Stimulated activated naive CD8-positive, alpha-beta T cell treated with anti-CD3 and anti-CD28 coated beads, Interleukin-15, Interleukin-2, amounts not matched to agents 100 ng/mL and 50 ng/mL, for 24 hours (primary cell): ENCODE measurements around the gene SERPIND1.
"Not testable (repeated sequence)": the region's sequence is repeated elsewhere in the genome, so short reads cannot be mapped to it uniquely, and the experiment has no call there.

ENCODE experiments used
- H3K27ac Mint-ChIP-seq: one replicate; pipeline ENCODE4 v1.8.0; 2021; ENCODE audit warnings: mild to moderate bottlenecking, mixed read lengths
- H3K27me3 Mint-ChIP-seq: one replicate; pipeline ENCODE4 v1.8.0; 2021; ENCODE audit warnings: mixed read lengths
- H3K36me3 Mint-ChIP-seq: one replicate; pipeline ENCODE4 v1.8.0; 2021; ENCODE audit warnings: low read depth, mixed read lengths
- H3K4me1 Mint-ChIP-seq: one replicate; pipeline ENCODE4 v1.8.0; 2021; ENCODE audit warnings: low read depth, mixed read lengths
- H3K4me3 Mint-ChIP-seq: one replicate; pipeline ENCODE4 v1.8.0; 2021; ENCODE audit warnings: mild to moderate bottlenecking, mixed read lengths
- H3K9me3 Mint-ChIP-seq: one replicate; pipeline ENCODE4 v1.8.0; 2021; ENCODE audit warnings: mixed read lengths

Gene SERPIND1

DNA sequence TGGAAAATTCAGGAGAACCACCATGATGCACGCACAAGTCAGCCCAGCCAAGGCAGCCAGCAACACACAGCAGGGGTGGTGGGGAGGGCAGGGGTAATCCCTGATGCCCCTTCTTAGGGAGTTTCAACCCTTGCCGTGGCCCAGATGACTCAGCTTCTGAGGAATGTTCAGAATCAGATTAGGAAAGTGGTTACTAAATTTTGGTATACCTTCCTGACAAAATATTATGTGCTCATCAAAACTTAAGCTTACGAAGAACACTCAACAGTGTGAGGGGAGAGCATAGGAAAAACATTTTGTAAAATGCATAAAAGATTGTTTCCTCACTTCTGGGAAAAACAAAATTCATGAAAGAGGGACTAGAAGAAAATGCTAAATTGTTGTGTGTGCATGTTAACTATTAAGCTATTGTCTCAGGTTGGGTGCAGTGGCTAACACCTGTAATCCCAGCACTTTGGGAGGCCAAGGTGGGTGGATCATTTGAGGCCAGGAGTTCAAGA lies 32.1 kb downstream of the SERPIND1 start:
- no peak overlapping the region for H3K27ac Mint-ChIP-seq
- H3K27me3 Mint-ChIP-seq: no peaks in the 10 kb centered on the region
- no peaks in the 10 kb centered on the region for H3K9me3 Mint-ChIP-seq
- H3K4me3 Mint-ChIP-seq: no peak overlapping the region
- peaks cover 16% of the 10 kb centered on the region for H3K4me1 Mint-ChIP-seq
- H3K36me3 Mint-ChIP-seq: peaks cover 68% of the 10 kb centered on the region

DNA sequence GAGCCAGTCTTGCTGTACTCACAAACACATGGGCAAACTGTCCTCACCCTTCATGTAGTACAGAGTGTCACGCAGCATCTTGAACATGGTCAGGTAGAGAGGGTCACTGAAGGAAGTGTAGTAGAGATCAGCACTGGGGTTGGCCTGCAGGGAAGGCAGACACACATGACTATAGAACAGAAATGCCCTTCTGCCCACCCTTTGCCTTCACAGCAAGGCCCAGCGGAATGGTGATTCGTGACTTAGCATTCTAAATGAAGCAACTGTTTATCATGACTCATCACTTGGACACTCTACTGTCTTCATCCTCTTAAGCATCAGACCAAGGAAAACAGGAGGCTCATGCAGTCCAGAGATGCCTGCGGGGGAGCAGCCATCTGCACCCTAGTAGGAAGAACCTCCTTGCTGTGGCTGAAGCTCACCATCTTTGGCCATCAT lies 33.4 kb downstream of the SERPIND1 start:
- H3K9me3 Mint-ChIP-seq: no peaks in the 10 kb centered on the region
- peaks cover 22% of the 10 kb centered on the region for H3K4me1 Mint-ChIP-seq
- no peak overlapping the region for H3K4me3 Mint-ChIP-seq
- H3K36me3 Mint-ChIP-seq: peaks cover 72% of the 10 kb centered on the region
- peak overlapping the region; percentile 45 for H3K27ac Mint-ChIP-seq
- no peaks in the 10 kb centered on the region for H3K27me3 Mint-ChIP-seq

DNA sequence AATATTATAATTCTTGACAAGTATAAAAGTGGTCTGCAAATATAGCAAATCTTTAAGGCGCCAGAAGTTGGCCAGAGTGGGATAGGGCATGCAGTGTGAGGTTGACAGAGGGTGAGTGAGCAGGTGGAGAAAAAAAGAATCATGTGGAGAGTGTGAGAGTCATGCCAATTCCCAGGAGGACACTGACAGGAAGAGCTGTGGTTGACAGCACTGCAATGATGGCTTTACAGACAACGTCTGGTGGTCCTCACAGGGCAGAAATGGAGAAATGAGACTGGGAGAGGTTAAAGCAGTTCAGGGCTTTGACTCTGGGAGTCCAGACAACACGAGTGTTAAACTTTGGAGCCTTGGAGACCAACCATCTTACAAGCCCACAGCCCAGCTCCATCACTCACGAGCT lies 34.9 kb downstream of the SERPIND1 start:
- H3K4me1 Mint-ChIP-seq: peaks cover 22% of the 10 kb centered on the region
- no peaks in the 10 kb centered on the region for H3K27me3 Mint-ChIP-seq
- H3K4me3 Mint-ChIP-seq: no peak overlapping the region
- no peaks in the 10 kb centered on the region for H3K9me3 Mint-ChIP-seq
- H3K27ac Mint-ChIP-seq: no peak overlapping the region
- H3K36me3 Mint-ChIP-seq: peaks cover 71% of the 10 kb centered on the region

DNA sequence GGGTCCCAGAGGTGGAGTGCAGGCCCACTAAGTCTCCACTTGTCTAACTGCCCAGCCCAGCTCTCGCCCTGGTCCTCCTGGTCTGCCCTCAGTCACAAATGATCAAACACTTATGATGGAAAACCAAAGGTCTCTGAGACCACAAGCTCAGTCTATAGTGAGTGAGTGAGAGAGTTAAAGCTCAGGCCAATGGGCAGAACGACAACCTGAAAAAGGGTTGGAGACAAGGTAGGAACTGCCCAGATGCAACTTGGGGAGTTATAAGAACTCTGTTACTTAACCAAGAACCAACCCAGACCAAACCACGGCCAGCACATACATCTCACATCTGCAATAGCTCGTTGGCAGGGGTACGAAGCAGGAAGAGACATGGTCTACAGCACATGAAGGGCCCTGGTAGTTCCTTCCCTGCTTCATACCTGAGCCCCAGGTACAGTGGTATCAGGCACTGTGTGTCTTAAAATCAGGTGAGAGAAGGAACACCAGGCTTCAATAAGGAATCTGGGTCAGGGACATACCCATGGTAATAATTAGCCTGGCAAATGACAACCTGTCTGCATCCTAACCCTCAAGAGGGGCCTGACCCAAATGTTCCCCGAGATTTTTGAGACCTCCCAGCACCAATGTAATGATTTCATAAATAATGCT lies 35.7 kb downstream of the SERPIND1 start:
- no peak overlapping the region for H3K27ac Mint-ChIP-seq
- peaks cover 22% of the 10 kb centered on the region for H3K4me1 Mint-ChIP-seq
- peaks cover 68% of the 10 kb centered on the region for H3K36me3 Mint-ChIP-seq
- H3K27me3 Mint-ChIP-seq: no peaks in the 10 kb centered on the region
- no peaks in the 10 kb centered on the region for H3K9me3 Mint-ChIP-seq
- no peak overlapping the region for H3K4me3 Mint-ChIP-seq

DNA sequence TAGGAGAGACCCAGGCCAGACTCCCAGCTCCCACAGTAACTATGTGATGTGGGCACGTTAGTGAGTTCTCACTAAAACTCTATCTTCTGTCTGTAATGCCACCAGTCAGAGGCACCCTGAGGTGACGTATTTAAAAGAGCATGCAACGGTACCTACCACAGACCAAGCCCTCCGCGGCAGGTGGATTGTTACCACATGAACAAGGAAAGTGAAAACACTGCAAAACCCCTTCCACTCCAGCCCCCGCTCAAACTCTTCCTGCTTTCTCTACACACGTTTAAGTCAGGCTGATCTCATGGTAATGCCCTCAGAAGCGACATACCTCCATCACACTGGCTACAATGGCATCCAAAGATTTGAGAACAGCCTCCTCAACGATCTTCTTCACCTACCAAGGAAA lies 36.7 kb downstream of the SERPIND1 start:
- Mint-ChIP-seq H3K4me3 (peak overlapping the region; percentile 22), H3K4me1 (peaks cover 22% of the 10 kb centered on the region), H3K27me3 (no peaks in the 10 kb centered on the region), H3K27ac (peak overlapping the region; percentile 74), H3K9me3 (no peaks in the 10 kb centered on the region), H3K36me3 (peaks cover 65% of the 10 kb centered on the region)

DNA sequence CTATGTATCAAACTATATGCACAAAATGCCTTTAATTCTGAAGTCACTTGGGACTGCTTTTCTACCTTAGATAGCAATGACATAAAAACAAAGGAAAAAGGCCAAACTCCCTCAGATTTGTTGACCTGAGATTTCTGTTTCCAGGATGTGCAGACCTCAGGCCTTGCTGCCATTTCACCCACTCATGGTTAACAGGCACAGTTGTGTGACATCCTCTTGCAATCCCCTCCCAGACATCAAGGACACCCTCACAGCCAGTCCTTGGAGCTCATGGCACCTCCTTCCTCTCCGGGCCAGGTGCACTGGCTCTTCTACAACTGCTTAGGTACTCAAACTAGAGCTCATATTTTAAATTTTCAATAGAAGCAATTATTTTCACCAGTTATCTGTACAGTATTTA lies 37.3 kb downstream of the SERPIND1 start:
- Mint-ChIP-seq H3K27ac (peak overlapping the region; percentile 74), H3K4me1 (peaks cover 17% of the 10 kb centered on the region), H3K9me3 (no peaks in the 10 kb centered on the region), H3K36me3 (peaks cover 61% of the 10 kb centered on the region), H3K27me3 (no peaks in the 10 kb centered on the region), H3K4me3 (no peak overlapping the region)

DNA sequence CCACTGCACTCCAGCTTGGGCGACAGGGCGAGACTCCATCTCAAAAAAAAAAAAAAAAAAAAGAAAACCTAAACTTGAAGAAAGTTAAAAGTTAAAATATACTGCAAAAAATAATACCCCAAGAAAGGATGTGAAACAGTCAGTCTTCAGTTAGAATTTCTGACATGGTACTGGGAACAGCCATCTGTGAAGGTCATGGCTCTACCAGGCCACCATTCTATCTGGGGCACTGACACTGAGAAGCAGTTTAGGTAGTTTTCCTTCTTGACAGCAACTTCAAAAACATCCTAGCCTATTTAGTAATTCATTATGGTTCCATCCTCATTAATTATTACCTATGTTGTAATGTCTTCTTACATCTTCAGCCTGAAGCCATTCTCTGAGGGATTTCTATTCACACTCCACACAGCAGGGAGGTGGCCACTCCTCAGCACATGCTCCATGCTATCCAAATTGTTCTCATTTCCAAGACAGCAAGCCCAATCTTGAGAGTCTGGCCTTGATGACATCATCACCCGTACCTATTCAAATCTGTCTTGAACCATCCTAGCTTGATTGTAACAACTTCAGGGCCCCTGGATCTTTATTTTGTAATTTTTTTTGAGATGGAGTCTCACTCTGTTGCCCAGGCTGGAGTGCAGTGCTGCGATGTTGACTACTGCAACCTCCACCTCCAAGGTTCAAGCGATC lies 38.2 kb downstream of the SERPIND1 start:
- peaks cover 60% of the 10 kb centered on the region for H3K36me3 Mint-ChIP-seq
- peaks cover 16% of the 10 kb centered on the region for H3K4me1 Mint-ChIP-seq
- H3K27ac Mint-ChIP-seq: no peak overlapping the region
- no peaks in the 10 kb centered on the region for H3K27me3 Mint-ChIP-seq
- no peaks in the 10 kb centered on the region for H3K9me3 Mint-ChIP-seq
- H3K4me3 Mint-ChIP-seq: no peak overlapping the region

DNA sequence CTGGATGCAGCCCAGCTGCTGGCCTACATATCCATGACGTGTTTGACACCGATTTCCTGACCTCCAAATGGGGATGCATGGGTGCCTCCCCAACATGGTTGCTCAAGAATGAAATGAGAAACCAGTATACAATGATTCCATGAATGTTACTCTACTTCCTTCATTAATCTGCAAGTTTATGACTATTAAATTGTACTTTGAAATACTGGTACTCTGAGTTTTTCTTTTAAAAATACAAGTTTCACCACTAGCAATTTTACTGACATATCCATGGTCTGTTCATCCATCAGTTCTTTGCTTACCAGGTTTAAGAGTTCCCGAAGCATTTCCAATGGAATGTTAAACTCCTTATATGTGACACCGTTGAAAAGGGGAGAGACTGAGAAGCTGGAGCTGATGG lies 39.1 kb downstream of the SERPIND1 start:
- Mint-ChIP-seq H3K4me1 (peaks cover 16% of the 10 kb centered on the region), H3K27ac (no peak overlapping the region), H3K9me3 (no peaks in the 10 kb centered on the region), H3K36me3 (peaks cover 53% of the 10 kb centered on the region), H3K27me3 (no peaks in the 10 kb centered on the region), H3K4me3 (no peak overlapping the region)

DNA sequence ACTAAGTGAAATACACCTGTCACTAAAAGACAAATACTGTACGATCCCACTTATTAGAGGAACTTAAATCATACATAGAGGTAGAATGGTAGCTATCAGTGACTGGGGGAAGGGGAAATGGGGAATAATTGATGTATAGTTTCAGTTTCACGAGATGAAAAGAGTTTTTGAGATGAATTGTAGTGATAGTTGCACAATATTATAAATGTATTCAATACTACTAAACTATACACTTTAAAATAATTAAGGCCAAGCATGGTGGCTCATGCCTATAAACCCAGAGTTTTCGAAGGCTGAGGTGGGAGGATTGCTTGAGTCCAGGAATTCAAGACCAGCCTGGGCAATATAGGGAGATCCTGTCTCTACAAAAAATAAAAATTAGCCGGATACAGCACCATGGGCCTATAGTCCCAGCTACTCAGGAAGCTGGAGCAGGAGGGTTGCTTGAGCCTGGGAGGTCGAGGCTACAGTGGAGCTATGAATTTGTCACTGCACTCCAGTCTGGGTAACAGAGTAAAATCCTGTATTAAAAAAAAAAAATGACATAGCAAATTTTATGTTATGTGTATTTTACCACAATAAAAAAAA lies 40.4 kb downstream of the SERPIND1 start:
- Mint-ChIP-seq H3K4me1 (peaks cover 16% of the 10 kb centered on the region), H3K27me3 (no peaks in the 10 kb centered on the region), H3K9me3 (no peaks in the 10 kb centered on the region), H3K4me3 (no peak overlapping the region), H3K27ac (no peak overlapping the region), H3K36me3 (peaks cover 59% of the 10 kb centered on the region)

DNA sequence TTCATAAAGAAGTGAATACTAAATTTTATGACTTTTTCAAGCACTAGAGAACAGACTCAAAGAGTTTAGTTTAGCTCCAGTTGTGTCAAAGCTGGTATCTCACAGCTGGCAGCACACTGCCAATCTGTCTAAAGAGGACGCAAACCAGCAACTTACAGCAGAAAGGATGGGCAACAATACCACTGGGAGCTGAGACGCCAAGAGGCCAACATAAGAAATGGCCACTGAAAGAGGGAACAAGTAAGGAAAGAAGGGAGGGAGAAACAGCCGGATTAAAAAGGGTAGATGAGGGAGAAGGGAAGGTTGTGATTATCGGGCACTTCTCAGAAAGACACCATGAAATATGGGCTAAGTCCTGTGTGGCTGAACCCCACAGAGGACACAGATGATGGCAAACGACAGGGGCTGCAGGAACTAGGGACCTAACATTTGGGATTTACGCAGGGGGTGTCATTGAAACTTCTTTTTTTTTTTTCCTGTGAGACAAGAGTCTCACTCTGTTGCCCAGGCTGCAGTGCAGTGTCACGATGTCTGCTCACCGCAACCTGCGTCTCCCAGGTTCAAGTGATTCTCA lies 41.7 kb downstream of the SERPIND1 start:
- no peak overlapping the region for H3K27ac Mint-ChIP-seq
- peaks cover 63% of the 10 kb centered on the region for H3K36me3 Mint-ChIP-seq
- peaks cover 11% of the 10 kb centered on the region for H3K4me1 Mint-ChIP-seq
- H3K27me3 Mint-ChIP-seq: no peaks in the 10 kb centered on the region
- no peaks in the 10 kb centered on the region for H3K9me3 Mint-ChIP-seq
- no peak overlapping the region for H3K4me3 Mint-ChIP-seq

DNA sequence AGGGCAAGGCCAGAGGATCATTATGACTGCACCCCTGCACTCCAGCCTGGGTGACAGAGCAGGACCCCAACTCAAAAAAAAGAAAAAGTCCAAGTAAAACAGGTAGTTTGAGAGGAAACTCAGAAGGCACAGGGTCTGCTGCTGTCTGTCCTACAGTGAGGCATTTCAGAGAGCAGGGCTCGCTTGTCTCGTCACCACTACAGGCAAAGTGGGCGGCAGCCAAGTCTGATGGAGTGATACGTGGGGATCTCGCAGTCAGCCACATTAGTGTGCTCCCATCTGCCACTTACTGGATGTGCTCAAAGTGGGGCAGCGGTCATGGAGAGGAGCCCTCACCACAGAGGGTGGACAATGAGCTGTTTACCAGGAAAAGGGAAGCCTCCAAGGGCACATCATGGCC lies 42.6 kb downstream of the SERPIND1 start:
- Mint-ChIP-seq H3K27me3 (no peaks in the 10 kb centered on the region), H3K4me1 (peaks cover under 1% of the 10 kb centered on the region), H3K9me3 (no peaks in the 10 kb centered on the region), H3K4me3 (no peak overlapping the region), H3K27ac (no peak overlapping the region), H3K36me3 (peaks cover 54% of the 10 kb centered on the region)

DNA sequence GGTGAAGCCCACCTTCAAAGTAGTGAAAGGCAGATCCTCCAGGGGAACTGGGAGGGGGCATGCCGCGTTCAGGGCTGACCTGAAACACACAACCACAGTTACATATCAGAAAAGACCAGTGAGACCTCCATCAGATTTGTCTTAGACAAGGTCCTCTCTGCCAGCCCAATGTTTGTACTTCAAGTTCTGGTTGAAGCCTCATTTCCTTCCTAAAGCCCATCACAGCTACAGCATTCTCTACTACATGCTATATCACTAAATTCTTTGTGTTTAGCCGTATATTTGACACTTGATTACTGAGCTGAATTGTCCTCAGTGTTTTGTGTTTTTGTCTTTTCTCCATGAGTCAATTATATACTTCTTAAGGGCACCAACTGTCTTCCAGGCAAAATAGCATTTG lies 44.6 kb downstream of the SERPIND1 start:
- Mint-ChIP-seq H3K27ac (no peak overlapping the region), H3K4me1 (no peaks in the 10 kb centered on the region), H3K27me3 (no peaks in the 10 kb centered on the region), H3K36me3 (peaks cover 42% of the 10 kb centered on the region), H3K9me3 (no peaks in the 10 kb centered on the region), H3K4me3 (no peak overlapping the region)

DNA sequence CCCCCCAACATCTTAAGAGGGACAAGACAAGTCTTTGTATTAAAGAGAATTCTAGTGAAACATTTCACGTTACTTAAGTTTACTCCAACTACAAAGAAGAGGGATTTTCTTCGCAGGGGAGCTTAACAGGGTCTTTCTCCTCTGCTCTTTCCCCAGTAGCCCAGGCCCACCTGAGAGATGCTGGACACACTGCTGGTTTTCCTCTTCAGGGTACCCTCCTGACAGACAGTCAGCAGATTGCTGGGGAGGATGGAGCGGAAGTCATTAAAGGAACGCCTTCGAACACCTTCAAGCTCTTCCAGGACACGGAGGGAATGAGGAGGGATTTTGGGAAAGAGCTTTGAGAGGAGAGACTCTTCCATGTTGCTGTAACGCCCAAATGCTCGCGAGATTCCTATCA lies 45.6 kb downstream of the SERPIND1 start:
- Mint-ChIP-seq H3K4me3 (no peak overlapping the region), H3K27me3 (no peaks in the 10 kb centered on the region), H3K27ac (no peak overlapping the region), H3K36me3 (peaks cover 42% of the 10 kb centered on the region), H3K4me1 (no peaks in the 10 kb centered on the region), H3K9me3 (no peaks in the 10 kb centered on the region)

DNA sequence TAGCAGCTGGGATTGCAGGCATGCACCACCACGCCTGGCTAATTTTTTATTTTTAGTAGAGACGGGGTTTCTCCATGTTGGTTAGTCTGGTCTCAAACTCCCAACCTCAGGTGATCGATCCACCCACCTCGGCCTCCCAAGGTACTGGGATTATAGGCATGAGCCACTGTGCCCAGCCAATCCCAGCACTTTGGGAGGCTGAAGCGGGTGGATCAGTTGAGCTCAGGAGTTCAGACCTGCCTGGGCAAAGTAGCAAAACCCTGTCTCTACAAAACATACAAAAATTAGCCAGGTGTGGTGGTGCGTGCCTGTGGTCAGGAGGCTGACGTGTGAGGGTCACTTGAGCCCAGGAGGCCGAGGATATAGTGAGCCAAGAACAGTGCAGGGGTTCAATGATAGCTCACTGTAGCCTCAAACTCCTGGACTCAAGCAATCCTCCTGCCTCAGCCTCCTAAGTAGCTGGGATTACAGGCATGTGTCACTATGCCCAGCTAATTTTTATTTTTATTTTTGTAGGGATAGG lies 47.9 kb downstream of the SERPIND1 start:
- not testable (repeated sequence) for H3K9me3 Mint-ChIP-seq, H3K27ac Mint-ChIP-seq

DNA sequence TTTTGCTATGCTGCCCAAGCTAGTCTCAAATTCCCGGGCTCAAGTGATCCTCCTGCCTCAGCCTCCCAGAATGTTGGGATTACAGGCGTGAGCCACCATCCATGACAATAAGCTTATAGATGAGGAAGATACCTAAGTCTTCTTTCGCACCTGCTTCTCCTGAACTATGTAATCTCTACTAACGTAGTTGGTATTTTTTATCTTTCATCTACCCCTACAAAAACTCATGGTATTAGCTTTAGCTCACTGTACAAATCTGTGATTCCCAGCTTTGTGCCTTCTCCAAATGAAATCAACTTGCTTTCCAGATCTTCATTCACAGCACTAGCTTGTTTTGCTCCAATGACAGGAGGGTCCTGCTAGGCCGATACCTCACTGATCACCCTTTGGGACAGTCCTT lies 48.3 kb downstream of the SERPIND1 start:
- no peak overlapping the region for H3K27ac Mint-ChIP-seq

More for the DNA sequence above, 47.9 kb downstream of the SERPIND1 start:
- not testable (repeated sequence) for H3K27me3 Mint-ChIP-seq, H3K4me1 Mint-ChIP-seq, H3K4me3 Mint-ChIP-seq
- peaks cover 38% of the 10 kb centered on the region for H3K36me3 Mint-ChIP-seq

More for the DNA sequence above, 48.3 kb downstream of the SERPIND1 start:
- peaks cover 33% of the 10 kb centered on the region for H3K36me3 Mint-ChIP-seq
- no peaks in the 10 kb centered on the region for H3K27me3 Mint-ChIP-seq
- no peaks in the 10 kb centered on the region for H3K4me1 Mint-ChIP-seq
- H3K4me3 Mint-ChIP-seq: no peak overlapping the region
- H3K9me3 Mint-ChIP-seq: no peaks in the 10 kb centered on the region
